GM23338 (cell line): Measurements from ENCODE around the gene C1RL. TPM values are rescaled to one million over a fixed set of nuclear protein-coding genes. Genes with fewer than 3 reads are reported as not detected.
A peak's percentile ranks its signal among the peaks of the same experiment; 100 is the strongest.
"Not testable (repeated sequence)": the region's sequence is repeated elsewhere in the genome, so short reads cannot be mapped to it uniquely, and the experiment has no call there.

Experiments used
- ATAC-seq: fragments of 200-7000 bp; cut with Tn5 transposase; 3 replicates; pipeline ENCODE4 v1.9.1; 2020
- DNase-seq: peaks from one replicate; pipeline ENCODE4 v3.0.0-alpha.2; 2015; ENCODE audit warnings: low spot score
- H2AFZ ChIP-seq: fragments of 200-600 bp; sonication (generic); 2 replicates; pipeline ENCODE4 v1.8.0; 2016; ENCODE audit warnings: antibody characterized with exemption, mild to moderate bottlenecking, moderate library complexity
- H3F3A ChIP-seq: fragments of 200-600 bp; sonication (generic); replicated peaks from 2 replicates; pipeline ENCODE4 v1.8.0; 2017; ENCODE audit warnings: antibody characterized with exemption, mixed run types, low read depth
- H3K27ac ChIP-seq: fragments of 200-600 bp; sonication (generic); 2 replicates; pipeline ENCODE4 v1.6.1; 2016; ENCODE audit warnings: low read depth
- H3K27me3 ChIP-seq: fragments of 200-600 bp; sonication (generic); 2 replicates; pipeline ENCODE4 v1.8.0; 2016; ENCODE audit warnings: mild to moderate bottlenecking, mixed run types, moderate library complexity; ENCODE audit not compliant: insufficient read depth
- H3K36me3 ChIP-seq: fragments of 200-600 bp; sonication (generic); 2 replicates; pipeline ENCODE4 v1.8.0; 2016; ENCODE audit warnings: mild to moderate bottlenecking; ENCODE audit not compliant: insufficient read depth
- H3K4me1 ChIP-seq: fragments of 200-600 bp; sonication (generic); 2 replicates; pipeline ENCODE4 v1.8.0; 2016; ENCODE audit warnings: mild to moderate bottlenecking, moderate library complexity; ENCODE audit not compliant: insufficient read depth
- H3K4me2 ChIP-seq: fragments of 200-600 bp; sonication (generic); 2 replicates; pipeline ENCODE4 v1.7.1; 2017; ENCODE audit warnings: mixed run types
- H3K4me3 ChIP-seq: fragments of 200-600 bp; sonication (generic); 2 replicates; pipeline ENCODE4 v1.6.1; 2016; ENCODE audit warnings: mixed run types
- H3K79me2 ChIP-seq: fragments of 200-600 bp; sonication (generic); replicated peaks from 2 replicates; pipeline ENCODE4 v1.8.0; 2017; ENCODE audit warnings: mild to moderate bottlenecking; ENCODE audit not compliant: insufficient read depth
- H3K9me2 ChIP-seq: fragments of 200-600 bp; sonication (generic); 2 replicates; pipeline ENCODE4 v1.8.0; 2017; ENCODE audit not compliant: insufficient read depth
- H4K20me1 ChIP-seq: fragments of 200-600 bp; sonication (generic); replicated peaks from 2 replicates; pipeline ENCODE4 v1.8.0; 2017; ENCODE audit warnings: mild to moderate bottlenecking; ENCODE audit not compliant: insufficient read depth
- H3K27ac Mint-ChIP-seq: 2 replicates; pipeline ENCODE4 v1.8.0; 2020; ENCODE audit warnings: inconsistent platforms, mild to moderate bottlenecking, moderate library complexity, mixed read lengths
- H3K27me3 Mint-ChIP-seq: 3 replicates; pipeline ENCODE4 v1.8.0; 2022; ENCODE audit warnings: low read depth, mild to moderate bottlenecking, moderate library complexity, mixed read lengths, inconsistent platforms; ENCODE audit not compliant: insufficient read depth, poor library complexity
- H3K36me3 Mint-ChIP-seq: 3 replicates; pipeline ENCODE4 v1.8.0; 2021; ENCODE audit warnings: low read depth, mild to moderate bottlenecking, inconsistent platforms, moderate library complexity, mixed read lengths
- H3K4me1 Mint-ChIP-seq: 3 replicates; pipeline ENCODE4 v1.8.0; 2020; ENCODE audit warnings: mild to moderate bottlenecking, inconsistent platforms, mixed read lengths
- H3K4me3 Mint-ChIP-seq: 3 replicates; pipeline ENCODE4 v1.8.0; 2021; ENCODE audit warnings: moderate library complexity, mild to moderate bottlenecking, inconsistent platforms, mixed read lengths
- H3K9me3 Mint-ChIP-seq: 3 replicates; pipeline ENCODE4 v1.8.0; 2020; ENCODE audit warnings: moderate library complexity, mild to moderate bottlenecking, inconsistent platforms, mixed read lengths
- CREB1 ChIP-seq: fragments of 250-450 bp; sonication (Bioruptor Pico); IDR thresholded peaks from 2 replicates; pipeline ENCODE4 v1.5.0; 2020; ENCODE audit warnings: low read depth, mild to moderate bottlenecking, moderate library complexity
- CTCF ChIP-seq, 2 experiments: fragments of 200-600 bp in 1 of 2; sonication (generic) in 1 of 2; conservative IDR thresholded peaks; 2 replicates each; pipeline versions ENCODE4 v1.5.1 to v1.6.1; 2016 to 2017; ENCODE audit warnings: antibody characterized with exemption in 2 of 2, low read depth in 2 of 2, mild to moderate bottlenecking in 2 of 2, moderate library complexity in 1 of 2
- STAT1 ChIP-seq: IDR thresholded peaks from one replicate; pipeline ENCODE4 v1.6.1; 2016; ENCODE audit warnings: antibody characterized with exemption; ENCODE audit not compliant: unreplicated experiment
- polyA plus RNA-seq: library from polyadenylated mRNA; unstranded; fragments of >200 nt; fragmentation: Nextera tagmentation; extraction: Ambion mirVana; gene quantifications from 2 replicates; pipeline ENCODE4 v1.2.1, GENCODE V29; 2016
- total RNA-seq: library from RNA; depleted of rRNA; stranded (reverse); fragments of >200 nt; shearing (Covaris generic); gene quantifications from 2 replicates; pipeline ENCODE4 v1.2.3, GENCODE V29; 2014
- TF ChIP-seq, protein P1 (sequence below): fragments of 250-450 bp; sonication (Bioruptor Pico); IDR thresholded peaks from 2 replicates; pipeline ENCODE4 v1.5.0; 2020; ENCODE audit warnings: mild to moderate bottlenecking, moderate library complexity

Gene C1RL
- total and polyA plus RNA-seq, 2 experiments from 2014 or later, result 7.3 to 8.8 TPM

GRCh38 chr12:7058850-7059395, 50.1 kb downstream of the C1RL start (continued):
- TF ChIP-seq CTCF (conservative IDR thresholded peaks at IDR 0.05; ENCODE audit: low read depth in 2 of 2), result no peak
- TF ChIP-seq STAT1, result no peak

GRCh38 chr12:7058163-7058845, 50.7 kb downstream of the C1RL start:
- H3K4me1 ChIP-seq, result peaks cover 8% of the 10 kb centered on the region
- Mint-ChIP-seq H3K4me3 (no peak overlapping the region), H3K27me3 (peaks cover 9% of the 10 kb centered on the region), H3K9me3 (no peaks in the 10 kb centered on the region), H3K36me3 (no peaks in the 10 kb centered on the region), H3K4me1 (peaks cover 20% of the 10 kb centered on the region), H3K27ac (no peak overlapping the region)
- H3K4me3 ChIP-seq, result no peak overlapping the region
- no peak overlapping the region for H3K27ac ChIP-seq
- ATAC-seq (no peak), DNase-seq (no peak)
- no peaks in the 10 kb centered on the region for H3F3A ChIP-seq
- H3K36me3 ChIP-seq, result no peaks in the 10 kb centered on the region
- H3K79me2 ChIP-seq, result no peaks in the 10 kb centered on the region
- no peak overlapping the region for H3K4me2 ChIP-seq
- TF ChIP-seq CREB1 (CRISPR knock-in tag), result no peak
- TF ChIP-seq, protein P1, sequence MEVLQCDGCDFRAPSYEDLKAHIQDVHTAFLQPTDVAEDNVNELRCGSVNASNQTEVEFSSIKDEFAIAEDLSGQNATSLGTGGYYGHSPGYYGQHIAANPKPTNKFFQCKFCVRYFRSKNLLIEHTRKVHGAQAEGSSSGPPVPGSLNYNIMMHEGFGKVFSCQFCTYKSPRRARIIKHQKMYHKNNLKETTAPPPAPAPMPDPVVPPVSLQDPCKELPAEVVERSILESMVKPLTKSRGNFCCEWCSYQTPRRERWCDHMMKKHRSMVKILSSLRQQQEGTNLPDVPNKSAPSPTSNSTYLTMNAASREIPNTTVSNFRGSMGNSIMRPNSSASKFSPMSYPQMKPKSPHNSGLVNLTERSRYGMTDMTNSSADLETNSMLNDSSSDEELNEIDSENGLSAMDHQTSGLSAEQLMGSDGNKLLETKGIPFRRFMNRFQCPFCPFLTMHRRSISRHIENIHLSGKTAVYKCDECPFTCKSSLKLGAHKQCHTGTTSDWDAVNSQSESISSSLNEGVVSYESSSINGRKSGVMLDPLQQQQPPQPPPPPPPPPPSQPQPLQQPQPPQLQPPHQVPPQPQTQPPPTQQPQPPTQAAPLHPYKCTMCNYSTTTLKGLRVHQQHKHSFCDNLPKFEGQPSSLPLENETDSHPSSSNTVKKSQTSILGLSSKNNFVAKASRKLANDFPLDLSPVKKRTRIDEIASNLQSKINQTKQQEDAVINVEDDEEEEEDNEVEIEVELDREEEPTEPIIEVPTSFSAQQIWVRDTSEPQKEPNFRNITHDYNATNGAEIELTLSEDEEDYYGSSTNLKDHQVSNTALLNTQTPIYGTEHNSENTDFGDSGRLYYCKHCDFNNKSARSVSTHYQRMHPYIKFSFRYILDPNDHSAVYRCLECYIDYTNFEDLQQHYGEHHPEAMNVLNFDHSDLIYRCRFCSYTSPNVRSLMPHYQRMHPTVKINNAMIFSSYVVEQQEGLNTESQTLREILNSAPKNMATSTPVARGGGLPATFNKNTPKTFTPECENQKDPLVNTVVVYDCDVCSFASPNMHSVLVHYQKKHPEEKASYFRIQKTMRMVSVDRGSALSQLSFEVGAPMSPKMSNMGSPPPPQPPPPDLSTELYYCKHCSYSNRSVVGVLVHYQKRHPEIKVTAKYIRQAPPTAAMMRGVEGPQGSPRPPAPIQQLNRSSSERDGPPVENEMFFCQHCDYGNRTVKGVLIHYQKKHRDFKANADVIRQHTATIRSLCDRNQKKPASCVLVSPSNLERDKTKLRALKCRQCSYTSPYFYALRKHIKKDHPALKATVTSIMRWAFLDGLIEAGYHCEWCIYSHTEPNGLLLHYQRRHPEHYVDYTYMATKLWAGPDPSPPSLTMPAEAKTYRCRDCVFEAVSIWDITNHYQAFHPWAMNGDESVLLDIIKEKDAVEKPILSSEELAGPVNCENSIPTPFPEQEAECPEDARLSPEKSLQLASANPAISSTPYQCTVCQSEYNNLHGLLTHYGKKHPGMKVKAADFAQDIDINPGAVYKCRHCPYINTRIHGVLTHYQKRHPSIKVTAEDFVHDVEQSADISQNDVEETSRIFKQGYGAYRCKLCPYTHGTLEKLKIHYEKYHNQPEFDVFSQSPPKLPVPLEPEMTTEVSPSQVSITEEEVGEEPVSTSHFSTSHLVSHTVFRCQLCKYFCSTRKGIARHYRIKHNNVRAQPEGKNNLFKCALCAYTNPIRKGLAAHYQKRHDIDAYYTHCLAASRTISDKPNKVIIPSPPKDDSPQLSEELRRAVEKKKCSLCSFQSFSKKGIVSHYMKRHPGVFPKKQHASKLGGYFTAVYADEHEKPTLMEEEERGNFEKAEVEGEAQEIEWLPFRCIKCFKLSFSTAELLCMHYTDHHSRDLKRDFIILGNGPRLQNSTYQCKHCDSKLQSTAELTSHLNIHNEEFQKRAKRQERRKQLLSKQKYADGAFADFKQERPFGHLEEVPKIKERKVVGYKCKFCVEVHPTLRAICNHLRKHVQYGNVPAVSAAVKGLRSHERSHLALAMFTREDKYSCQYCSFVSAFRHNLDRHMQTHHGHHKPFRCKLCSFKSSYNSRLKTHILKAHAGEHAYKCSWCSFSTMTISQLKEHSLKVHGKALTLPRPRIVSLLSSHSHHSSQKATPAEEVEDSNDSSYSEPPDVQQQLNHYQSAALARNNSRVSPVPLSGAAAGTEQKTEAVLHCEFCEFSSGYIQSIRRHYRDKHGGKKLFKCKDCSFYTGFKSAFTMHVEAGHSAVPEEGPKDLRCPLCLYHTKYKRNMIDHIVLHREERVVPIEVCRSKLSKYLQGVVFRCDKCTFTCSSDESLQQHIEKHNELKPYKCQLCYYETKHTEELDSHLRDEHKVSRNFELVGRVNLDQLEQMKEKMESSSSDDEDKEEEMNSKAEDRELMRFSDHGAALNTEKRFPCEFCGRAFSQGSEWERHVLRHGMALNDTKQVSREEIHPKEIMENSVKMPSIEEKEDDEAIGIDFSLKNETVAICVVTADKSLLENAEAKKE (CRISPR knock-in tag), result no peak
- no peak for TF ChIP-seq CTCF (conservative IDR thresholded peaks at IDR 0.05; ENCODE audit: low read depth in 2 of 2)
- H2AFZ ChIP-seq, result 0 out of 2 replicates have a peak overlapping the region, but pooled peaks have one; percentile 14
- no peaks in the 10 kb centered on the region for H4K20me1 ChIP-seq
- no peaks in the 10 kb centered on the region for H3K9me2 ChIP-seq
- H3K27me3 ChIP-seq, result no peaks in the 10 kb centered on the region

DNA sequence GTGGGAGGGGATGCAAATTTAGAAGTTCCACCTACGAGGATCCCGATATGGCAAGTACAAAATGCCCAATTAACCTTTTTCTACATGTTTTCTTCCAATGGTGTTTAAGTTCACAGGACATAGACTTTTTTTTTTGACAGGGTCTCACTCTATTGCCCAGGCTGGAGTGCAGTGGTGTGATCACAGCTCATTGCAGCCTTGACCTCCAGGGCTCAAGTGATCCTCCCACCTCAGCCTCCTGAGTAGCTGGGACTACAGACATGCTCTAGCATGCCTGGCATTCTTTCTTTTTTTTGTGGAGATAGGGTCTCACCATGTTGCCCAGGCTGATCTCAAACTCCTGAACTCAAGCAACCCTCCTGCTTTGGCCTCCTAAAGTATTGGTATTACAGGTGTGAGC, 53.3 kb downstream of the C1RL start:
- not testable (repeated sequence) for H3K27ac Mint-ChIP-seq, H3K4me1 ChIP-seq, ATAC-seq, H2AFZ ChIP-seq, H3K9me3 Mint-ChIP-seq, H4K20me1 ChIP-seq, H3K27me3 Mint-ChIP-seq, H3K4me3 ChIP-seq, H3K36me3 Mint-ChIP-seq, H3F3A ChIP-seq, H3K4me3 Mint-ChIP-seq, DNase-seq, H3K79me2 ChIP-seq, H3K27me3 ChIP-seq, H3K9me2 ChIP-seq, H3K27ac ChIP-seq, H3K4me2 ChIP-seq, H3K36me3 ChIP-seq
- H3K4me1 Mint-ChIP-seq, result peaks cover 13% of the 10 kb centered on the region
